HepG2 (cell line): ENCODE results near the gene PRICKLE3. TPM values are rescaled to one million over a fixed set of nuclear protein-coding genes. Genes with fewer than 3 reads are reported as not detected.

Experiments used
- ATAC-seq: fragments of 200-7000 bp; cut with Tn5 transposase; 3 replicates; pipeline ENCODE4 v1.9.1; 2020; ENCODE audit warnings: mild to moderate bottlenecking, moderate library complexity
- BruUV-seq: library from RNA; stranded (reverse); fragments of 400-500 nt; replicated peaks from 2 replicates; lab custom pipeline; 2021; lab: Mats Ljungman, UMichigan
- CTCF ChIA-PET: fragments of 300-600 bp; formaldehyde crosslinking; extraction: SDS; loops from one replicate; lab custom pipeline; 2021; ENCODE audit warnings: low total read pairs, inconsistent platforms, low intra/inter-chr PET ratio; lab: Yijun Ruan, JAX
- POLR2A ChIA-PET: fragments of 350-600 bp; sonication (Branson Sonifier 250); formaldehyde crosslinking; loops from one replicate; lab custom pipeline; 2020; ENCODE audit warnings: antibody characterized with exemption, inconsistent platforms; lab: Yijun Ruan, JAX
- DNase-seq: peaks from one replicate; pipeline ENCODE4 v3.0.0-alpha.2; 2015; ENCODE audit warnings: low spot score
- FAIRE-seq: peaks from 3 replicates; lab custom pipeline; 2011; peaks lifted over from hg19 to GRCh38; lab: Jason Lieb, UNC
- H2AFZ ChIP-seq: one replicate; pipeline ENCODE4 v1.6.1; 2011; ENCODE audit warnings: low read length, inconsistent platforms
- H3K27ac ChIP-seq: fragments of 300-600 bp; 3 replicates; pipeline ENCODE4 v1.8.0; 2011; ENCODE audit warnings: mixed run types, mild to moderate bottlenecking, mixed read lengths, low read length, inconsistent platforms; ENCODE audit not compliant: insufficient read depth; ENCODE audit errors: extremely low read length
- H3K27me3 ChIP-seq, 2 experiments: fragments of 200-600 bp in 1 of 2; 2 replicates in 1 of 2; 3 replicates in 1 of 2; pipeline versions ENCODE4 v1.6.0 to v1.8.0; 2011; ENCODE audit warnings: low read length in 2 of 2, mild to moderate bottlenecking in 2 of 2, moderate library complexity in 2 of 2, inconsistent platforms in 1 of 2; ENCODE audit not compliant: insufficient read depth in 2 of 2, control insufficient read depth in 1 of 2
- H3K36me3 ChIP-seq, 2 experiments: fragments of 200-600 bp in 1 of 2; replicated peaks in 1 of 2; 2 replicates in 1 of 2; 3 replicates in 1 of 2; pipeline versions ENCODE4 v1.5.1 to v1.8.0; 2011; ENCODE audit warnings: low read length in 2 of 2, inconsistent platforms in 1 of 2; ENCODE audit not compliant: insufficient read depth in 2 of 2, control insufficient read depth in 1 of 2
- H3K4me1 ChIP-seq: 2 replicates; pipeline ENCODE4 v1.5.1; 2012; ENCODE audit warnings: low read length, inconsistent platforms; ENCODE audit not compliant: insufficient read depth
- H3K4me2 ChIP-seq: 2 replicates; pipeline ENCODE4 v1.6.0; 2011; ENCODE audit warnings: low read depth, low read length, inconsistent platforms
- H3K4me3 ChIP-seq, 3 experiments: fragments of 200-600 bp in 1 of 3; sonication (generic), shearing (Covaris generic) in 1 of 3; replicated peaks in 1 of 3; 2 replicates each; pipeline ENCODE4 v1.5.1; 2011 to 2016; ENCODE audit warnings: low read length in 3 of 3, inconsistent platforms in 2 of 3, low read depth in 2 of 3, mild to moderate bottlenecking in 2 of 3, control low read depth in 1 of 3, mixed read lengths in 1 of 3; ENCODE audit not compliant: insufficient read depth in 1 of 3
- H3K79me2 ChIP-seq: one replicate; pipeline ENCODE4 v1.6.1; 2011; ENCODE audit warnings: low read length, inconsistent platforms; ENCODE audit not compliant: insufficient read depth
- H3K9ac ChIP-seq: 2 replicates; pipeline ENCODE4 v1.6.0; 2011; ENCODE audit warnings: mild to moderate bottlenecking, low read depth, low read length, inconsistent platforms; ENCODE audit not compliant: insufficient read depth
- H3K9me3 ChIP-seq: 2 replicates; pipeline ENCODE4 v1.5.1; 2012; ENCODE audit warnings: mild to moderate bottlenecking, low read length
- H4K20me1 ChIP-seq: 2 replicates; pipeline ENCODE4 v1.6.0; 2011; ENCODE audit warnings: inconsistent platforms, mild to moderate bottlenecking, low read length, moderate library complexity; ENCODE audit not compliant: insufficient read depth
- FOSL1 ChIP-seq: sonication (generic); formaldehyde crosslinking; IDR thresholded peaks from 2 replicates; pipeline ENCODE4 v1.9.0; 2021; ENCODE audit warnings: missing genetic modification reagents, borderline replicate concordance
- GZF1 ChIP-seq: sonication (generic); formaldehyde crosslinking; IDR thresholded peaks from 2 replicates; pipeline ENCODE4 v1.5.1; 2020; ENCODE audit warnings: mild to moderate bottlenecking, missing genetic modification reagents
- MAFF ChIP-seq: IDR thresholded peaks from 2 replicates; pipeline ENCODE4 v1.6.1; 2011; ENCODE audit warnings: low read depth, low read length, improper control_type of control experiment
- NCOR1 ChIP-seq: fragments of 200-600 bp; sonication (generic); IDR thresholded peaks from 2 replicates; pipeline ENCODE4 v1.7.0; 2017; ENCODE audit warnings: antibody characterized with exemption, low read length, borderline replicate concordance
- TMF1 ChIP-seq: sonication (generic); formaldehyde crosslinking; IDR thresholded peaks from 2 replicates; pipeline ENCODE4 v1.8.1; 2022; ENCODE audit warnings: low read depth, missing genetic modification reagents
- ZBTB8A ChIP-seq: sonication (generic); formaldehyde crosslinking; IDR thresholded peaks from 2 replicates; pipeline ENCODE4 v1.4.0; 2020; ENCODE audit warnings: mild to moderate bottlenecking, low read depth, missing genetic modification reagents, borderline replicate concordance
- WGBS: methylation state at CpG from one replicate; pipeline ENCODE4 v1.1.6; 2017; ENCODE audit warnings: low lambda C conversion rate; 5-methylcytosine and 5-hydroxymethylcytosine counted together
- in situ Hi-C: cut with HindIII; loops from 2 replicates; pipeline ENCODE4 v1.10.0; 2017; ENCODE audit warnings: low pct_unique_long_range_greater_than_20kb; ENCODE audit not compliant: extremely low pct_ligation_motif_present
- intact Hi-C: fragments of 100-400 bp; cut with micrococcal nuclease; formaldehyde crosslinking; loops from one replicate; pipeline ENCODE4 v1.10.0; 2022; ENCODE audit not compliant: unreplicated experiment
- polyA plus RNA-seq, 8 experiments: library from polyadenylated mRNA; depleted of rRNA in 3 of 8; stranded (reverse) in 7 of 8; unstranded in 1 of 8; fragments of >200 nt; fragmentation: Illumina TruSeq in 4 of 8; extraction: Trizol in 4 of 8; gene quantifications; 2 replicates each; pipeline versions ENCODE4 v1.2.1 to v1.2.3, GENCODE V29; 2011 to 2016; ENCODE audit warnings: low read depth in 4 of 8, missing spikeins in 1 of 8, mixed read lengths in 1 of 8; ENCODE audit not compliant: insufficient read depth in 1 of 8
- total RNA-seq, 5 experiments: library from RNA; depleted of rRNA; stranded (reverse); fragments of >200 nt; fragmentation: Illumina TruSeq; extraction: Trizol; gene quantifications; 2 replicates each; pipeline ENCODE4 v1.2.3, GENCODE V29; 2016; ENCODE audit warnings: low read depth in 1 of 5
- TF ChIP-seq, protein P1 (sequence below): sonication (generic); formaldehyde crosslinking; IDR thresholded peaks from 2 replicates; pipeline ENCODE4 v1.4.0; 2020; ENCODE audit warnings: missing genetic modification reagents
- TF ChIP-seq, protein P2 (sequence below): sonication (generic); formaldehyde crosslinking; IDR thresholded peaks from 2 replicates; pipeline ENCODE4 v1.5.0; 2020; ENCODE audit warnings: mild to moderate bottlenecking, missing genetic modification reagents, borderline replicate concordance

The PRICKLE3 gene
- total and polyA plus RNA-seq, 2 of the 13 experiments (the other 11 are each of a cell fraction or from before 2014, with no cell fraction given): 2.6 TPM

DNA sequence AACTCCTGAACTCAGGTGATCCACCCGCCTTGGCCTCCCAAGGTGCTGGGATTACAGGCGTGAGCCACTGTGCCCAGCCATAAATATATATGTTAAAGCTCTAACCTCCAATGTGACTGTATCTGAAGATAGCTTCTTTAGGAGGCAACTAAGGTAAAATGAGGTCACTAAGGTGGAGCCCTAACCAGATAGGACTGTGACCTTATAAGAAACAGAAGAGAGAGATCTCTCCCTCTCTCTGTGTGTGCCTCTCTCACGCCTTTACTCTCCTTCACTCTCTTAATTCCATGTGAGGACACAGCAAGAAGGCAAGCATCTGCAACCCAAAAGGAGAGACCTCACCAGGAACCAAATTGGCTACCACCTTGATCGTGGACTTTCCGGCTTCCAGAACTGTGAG, 24.5 kb downstream of the PRICKLE3 start (continued):
- no peak for TF ChIP-seq GZF1

DNA sequence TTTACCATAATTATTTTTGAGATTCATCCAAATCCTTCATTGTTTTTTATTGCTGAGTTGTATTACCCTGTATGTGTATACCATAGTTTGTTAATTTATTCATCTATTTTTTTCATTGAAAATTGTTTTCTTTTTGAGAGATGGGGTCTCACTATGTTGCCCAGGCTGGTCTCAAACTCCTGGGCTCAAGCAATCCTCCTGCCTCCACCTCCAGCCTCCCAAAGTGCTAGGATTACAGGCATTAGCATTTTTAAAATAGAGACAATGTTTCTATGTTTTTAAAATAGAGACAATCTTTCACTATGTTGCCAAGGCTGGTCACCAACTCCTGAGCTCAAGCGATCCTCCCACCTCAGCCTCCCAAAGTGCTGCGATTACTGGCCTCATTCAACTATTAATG, 25.3 kb downstream of the PRICKLE3 start:
- TF ChIP-seq NCOR1: no peak
- TF ChIP-seq, protein P1, sequence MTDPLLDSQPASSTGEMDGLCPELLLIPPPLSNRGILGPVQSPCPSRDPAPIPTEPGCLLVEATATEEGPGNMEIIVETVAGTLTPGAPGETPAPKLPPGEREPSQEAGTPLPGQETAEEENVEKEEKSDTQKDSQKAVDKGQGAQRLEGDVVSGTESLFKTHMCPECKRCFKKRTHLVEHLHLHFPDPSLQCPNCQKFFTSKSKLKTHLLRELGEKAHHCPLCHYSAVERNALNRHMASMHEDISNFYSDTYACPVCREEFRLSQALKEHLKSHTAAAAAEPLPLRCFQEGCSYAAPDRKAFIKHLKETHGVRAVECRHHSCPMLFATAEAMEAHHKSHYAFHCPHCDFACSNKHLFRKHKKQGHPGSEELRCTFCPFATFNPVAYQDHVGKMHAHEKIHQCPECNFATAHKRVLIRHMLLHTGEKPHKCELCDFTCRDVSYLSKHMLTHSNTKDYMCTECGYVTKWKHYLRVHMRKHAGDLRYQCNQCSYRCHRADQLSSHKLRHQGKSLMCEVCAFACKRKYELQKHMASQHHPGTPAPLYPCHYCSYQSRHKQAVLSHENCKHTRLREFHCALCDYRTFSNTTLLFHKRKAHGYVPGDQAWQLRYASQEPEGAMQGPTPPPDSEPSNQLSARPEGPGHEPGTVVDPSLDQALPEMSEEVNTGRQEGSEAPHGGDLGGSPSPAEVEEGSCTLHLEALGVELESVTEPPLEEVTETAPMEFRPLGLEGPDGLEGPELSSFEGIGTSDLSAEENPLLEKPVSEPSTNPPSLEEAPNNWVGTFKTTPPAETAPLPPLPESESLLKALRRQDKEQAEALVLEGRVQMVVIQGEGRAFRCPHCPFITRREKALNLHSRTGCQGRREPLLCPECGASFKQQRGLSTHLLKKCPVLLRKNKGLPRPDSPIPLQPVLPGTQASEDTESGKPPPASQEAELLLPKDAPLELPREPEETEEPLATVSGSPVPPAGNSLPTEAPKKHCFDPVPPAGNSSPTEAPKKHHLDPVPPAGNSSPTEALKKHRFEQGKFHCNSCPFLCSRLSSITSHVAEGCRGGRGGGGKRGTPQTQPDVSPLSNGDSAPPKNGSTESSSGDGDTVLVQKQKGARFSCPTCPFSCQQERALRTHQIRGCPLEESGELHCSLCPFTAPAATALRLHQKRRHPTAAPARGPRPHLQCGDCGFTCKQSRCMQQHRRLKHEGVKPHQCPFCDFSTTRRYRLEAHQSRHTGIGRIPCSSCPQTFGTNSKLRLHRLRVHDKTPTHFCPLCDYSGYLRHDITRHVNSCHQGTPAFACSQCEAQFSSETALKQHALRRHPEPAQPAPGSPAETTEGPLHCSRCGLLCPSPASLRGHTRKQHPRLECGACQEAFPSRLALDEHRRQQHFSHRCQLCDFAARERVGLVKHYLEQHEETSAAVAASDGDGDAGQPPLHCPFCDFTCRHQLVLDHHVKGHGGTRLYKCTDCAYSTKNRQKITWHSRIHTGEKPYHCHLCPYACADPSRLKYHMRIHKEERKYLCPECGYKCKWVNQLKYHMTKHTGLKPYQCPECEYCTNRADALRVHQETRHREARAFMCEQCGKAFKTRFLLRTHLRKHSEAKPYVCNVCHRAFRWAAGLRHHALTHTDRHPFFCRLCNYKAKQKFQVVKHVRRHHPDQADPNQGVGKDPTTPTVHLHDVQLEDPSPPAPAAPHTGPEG (CRISPR knock-in tag): no peak
- TF ChIP-seq FOSL1 (CRISPR knock-in tag): no peak
- TF ChIP-seq, protein P2, sequence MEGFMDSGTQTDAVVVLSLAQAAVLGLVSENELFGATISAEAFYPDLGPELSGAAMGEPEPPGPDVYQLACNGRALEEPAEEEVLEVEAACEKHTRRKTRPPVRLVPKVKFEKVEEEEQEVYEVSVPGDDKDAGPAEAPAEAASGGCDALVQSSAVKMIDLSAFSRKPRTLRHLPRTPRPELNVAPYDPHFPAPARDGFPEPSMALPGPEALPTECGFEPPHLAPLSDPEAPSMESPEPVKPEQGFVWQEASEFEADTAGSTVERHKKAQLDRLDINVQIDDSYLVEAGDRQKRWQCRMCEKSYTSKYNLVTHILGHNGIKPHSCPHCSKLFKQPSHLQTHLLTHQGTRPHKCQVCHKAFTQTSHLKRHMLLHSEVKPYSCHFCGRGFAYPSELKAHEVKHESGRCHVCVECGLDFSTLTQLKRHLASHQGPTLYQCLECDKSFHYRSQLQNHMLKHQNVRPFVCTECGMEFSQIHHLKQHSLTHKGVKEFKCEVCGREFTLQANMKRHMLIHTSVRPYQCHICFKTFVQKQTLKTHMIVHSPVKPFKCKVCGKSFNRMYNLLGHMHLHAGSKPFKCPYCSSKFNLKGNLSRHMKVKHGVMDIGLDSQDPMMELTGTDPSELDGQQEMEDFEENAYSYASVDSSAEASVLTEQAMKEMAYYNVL: no peak
- TF ChIP-seq MAFF: no peak
- no peak for TF ChIP-seq TMF1 (CRISPR knock-in tag)
- no peak for TF ChIP-seq ZBTB8A (CRISPR knock-in tag)
- H2AFZ ChIP-seq: no peak overlapping the region
- POLR2A ChIA-PET: no interaction called here
- FAIRE-seq: no peak
- no peak for DNase-seq
- H3K4me2 ChIP-seq: no peak overlapping the region
- no peaks in the 10 kb centered on the region for H3K9me3 ChIP-seq
- no peak overlapping the region for H3K9ac ChIP-seq
- no peaks in the 10 kb centered on the region for H3K79me2 ChIP-seq
- CTCF ChIA-PET: no interaction called here
- no TSS peak for BruUV-seq
- peaks cover 18% of the 10 kb centered on the region; the same call in 1 of the 2 replicates for H3K4me1 ChIP-seq
- H3K4me3 ChIP-seq: no peak overlapping the region
- H3K36me3 ChIP-seq: no peaks in the 10 kb centered on the region
- H3K27ac ChIP-seq: no peak overlapping the region
- H3K27me3 ChIP-seq: no peaks in the 10 kb centered on the region
- no peaks in the 10 kb centered on the region for H4K20me1 ChIP-seq
- ATAC-seq: no peak
- in situ Hi-C loops (loop anchor here (5.0 kb wide), 1 partner anchor 39 kb away; the partner anchor contains the start of gene GPKOW), intact Hi-C loops (loop anchor here (5.0 kb wide), 1 partner anchor 39 kb away; the partner anchor contains the start of gene GPKOW)
- 88% methylated on average over 2 of the region's 2 CpGs for WGBS
